NCI-H1436 (cell line): Measurements from ENCODE around the gene LDLRAD3.

Experiments
- DNase-seq: peaks from one replicate; lab custom pipeline; 2025; lab: John Stamatoyannopoulos, UW

LDLRAD3 gene

DNA sequence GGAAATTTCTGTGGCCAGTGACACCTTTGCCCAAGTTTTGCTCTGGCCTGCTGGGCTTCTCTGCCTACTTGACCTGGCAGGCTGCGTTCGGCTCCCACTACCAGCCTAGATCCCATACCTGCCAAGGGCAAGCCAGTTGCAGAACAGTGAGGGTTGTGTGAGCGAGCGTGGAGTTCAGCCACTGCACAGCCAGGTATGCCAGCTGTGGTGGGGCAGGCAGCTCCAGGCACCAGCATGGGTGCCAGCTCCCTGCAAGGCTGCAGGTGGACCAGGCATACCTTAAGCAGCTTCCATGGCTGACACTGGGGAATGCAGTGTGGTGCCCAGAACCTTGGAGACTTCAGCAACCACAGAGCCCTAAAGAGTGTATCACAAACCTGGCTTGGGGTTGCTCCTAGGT lies 133.5 kb downstream of the LDLRAD3 start:
- DNase-seq, result no peak

DNA sequence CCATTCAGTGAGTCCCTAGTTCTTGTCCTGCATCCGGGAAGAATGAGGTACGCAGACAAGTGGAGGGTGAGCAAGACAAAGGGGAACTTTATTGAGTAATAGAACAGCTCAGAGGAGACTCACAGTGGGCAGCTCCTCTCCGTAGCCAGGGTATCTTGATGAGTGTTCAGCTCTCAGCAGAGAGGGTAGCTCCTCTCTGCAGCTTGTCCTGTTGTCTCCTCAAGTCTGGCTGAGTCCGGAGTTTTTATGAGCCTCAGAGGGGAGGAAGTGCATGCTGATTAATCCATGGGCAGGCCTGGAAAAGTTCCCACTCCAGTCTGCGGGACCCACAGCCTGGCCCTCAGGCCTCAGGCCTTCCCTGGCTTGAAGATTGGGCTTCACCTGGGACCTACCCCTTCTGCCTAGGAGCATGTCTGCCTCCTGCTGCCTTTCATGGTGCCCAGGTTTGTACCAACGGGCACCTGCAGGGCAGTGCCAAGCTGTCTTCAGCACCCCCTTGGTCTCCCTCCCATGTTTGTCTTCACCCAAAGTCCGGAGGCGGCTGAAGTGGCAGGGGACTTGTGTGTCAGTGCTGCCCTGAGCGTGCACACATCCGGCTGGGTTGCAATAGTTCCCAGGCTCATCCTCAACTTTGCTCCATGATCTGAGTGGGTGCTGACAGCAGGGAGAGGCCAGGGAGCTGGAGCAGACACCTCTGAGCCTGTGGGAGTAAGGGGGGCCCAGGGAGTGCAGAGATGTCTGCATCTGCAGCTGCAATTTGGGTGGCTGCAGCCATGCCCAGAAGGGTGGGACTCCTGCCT lies 134.2 kb downstream of the LDLRAD3 start:
- DNase-seq, result no peak

DNA sequence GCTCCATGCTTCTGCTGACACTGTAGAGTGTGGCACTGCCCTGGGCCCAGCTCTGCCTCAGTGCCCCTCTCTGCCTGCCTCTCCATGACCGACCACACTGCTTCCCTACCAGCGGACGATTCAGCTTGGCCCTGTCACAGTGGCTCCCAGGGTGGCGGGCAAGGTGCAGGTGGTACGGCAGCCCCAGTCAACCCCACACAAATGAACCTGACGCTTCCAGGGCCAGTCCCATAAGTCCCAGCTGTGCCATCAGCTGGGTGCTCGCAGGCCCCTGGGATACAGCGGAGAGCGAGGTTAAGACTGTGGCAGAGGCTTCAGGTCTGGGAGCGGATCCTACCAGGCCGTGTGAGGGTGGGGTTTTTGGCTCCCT lies 134.8 kb downstream of the LDLRAD3 start:
- DNase-seq, result no peak

DNA sequence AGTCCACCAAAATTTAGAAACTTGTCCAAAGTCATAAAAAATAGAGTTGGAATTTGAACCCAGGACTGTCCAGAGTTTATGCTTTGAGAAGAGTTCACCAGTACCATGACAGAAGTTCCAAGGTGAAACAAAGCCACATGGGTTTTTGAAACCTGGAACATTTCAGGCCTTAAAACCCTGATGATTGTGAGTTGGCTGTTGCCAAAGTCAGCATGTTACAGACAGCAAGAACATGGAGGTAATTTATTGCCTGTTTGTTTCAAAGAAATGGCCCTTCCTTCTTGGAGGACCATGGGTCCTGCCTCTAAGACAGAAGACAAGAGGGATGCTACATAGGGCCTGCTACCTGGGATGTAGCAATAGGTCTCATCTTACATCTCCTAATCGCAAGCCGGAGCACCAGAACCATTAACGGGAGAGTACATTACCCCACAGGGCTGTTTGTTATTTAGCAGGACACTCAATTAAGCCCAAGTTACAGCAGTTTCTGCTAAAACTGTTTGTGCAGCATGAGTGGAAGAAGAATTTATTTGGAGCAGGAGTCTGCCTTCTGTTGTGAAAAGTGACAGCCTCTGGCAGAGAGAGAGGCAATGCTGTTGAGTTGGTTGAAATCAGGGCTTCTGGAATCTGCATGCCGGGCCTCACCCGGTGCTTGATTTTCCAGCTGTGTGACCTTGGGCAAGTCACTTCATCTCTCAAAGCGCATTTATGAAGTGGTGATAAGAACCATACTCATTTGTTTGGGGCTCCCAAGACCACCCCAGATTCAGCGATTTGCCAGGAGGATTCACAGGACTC lies 136.2 kb downstream of the LDLRAD3 start:
- DNase-seq, result no peak

DNA sequence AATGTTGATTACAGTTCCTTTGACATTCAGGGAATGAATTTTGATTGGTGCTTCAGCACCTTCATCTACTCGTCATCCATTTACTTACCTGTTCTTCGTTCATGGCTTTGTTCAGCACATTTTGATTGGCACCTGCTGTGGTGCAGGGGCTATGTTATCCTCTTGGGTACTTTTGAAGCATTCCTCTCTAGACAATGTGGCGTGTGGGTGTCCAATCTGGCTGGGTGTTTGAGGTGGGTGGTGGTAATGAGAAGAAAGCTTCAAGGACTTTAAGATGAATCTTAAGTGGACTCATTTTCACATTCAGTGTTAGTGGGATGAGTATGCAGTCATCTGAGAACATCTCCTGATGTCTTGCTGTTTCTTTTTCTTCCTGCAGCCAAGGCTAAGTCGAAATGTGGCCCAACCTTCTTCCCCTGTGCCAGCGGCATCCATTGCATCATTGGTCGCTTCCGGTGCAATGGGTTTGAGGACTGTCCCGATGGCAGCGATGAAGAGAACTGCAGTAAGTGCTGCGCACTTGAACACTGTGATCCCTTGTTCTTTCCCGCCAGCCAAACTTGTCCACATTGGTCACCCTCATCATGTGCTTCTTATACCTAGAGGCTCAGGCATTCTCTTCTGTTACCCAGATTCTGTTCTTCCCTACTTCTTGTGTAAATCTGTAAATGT lies 137.5 kb downstream of the LDLRAD3 start:
- DNase-seq, result no peak

DNA sequence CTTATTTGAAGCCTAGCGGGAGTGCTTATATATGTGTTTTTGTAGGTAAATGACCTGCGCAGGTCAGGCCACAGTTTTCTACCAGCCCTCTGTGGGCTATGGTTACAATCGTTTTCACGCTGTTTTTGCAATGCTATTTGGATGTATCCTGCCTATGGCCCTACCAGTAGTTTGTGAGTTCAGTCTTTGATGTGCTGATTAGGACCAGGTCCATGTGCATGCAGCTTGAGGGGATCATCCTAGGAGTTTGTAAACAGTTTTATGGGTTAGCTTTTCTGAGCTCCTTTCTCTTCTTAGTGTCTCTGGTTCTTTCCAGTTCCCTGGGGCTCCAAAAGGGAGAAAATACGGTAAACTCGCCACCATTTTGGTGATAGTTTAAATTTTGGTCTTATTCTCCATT lies 142.5 kb downstream of the LDLRAD3 start:
- no peak for DNase-seq

DNA sequence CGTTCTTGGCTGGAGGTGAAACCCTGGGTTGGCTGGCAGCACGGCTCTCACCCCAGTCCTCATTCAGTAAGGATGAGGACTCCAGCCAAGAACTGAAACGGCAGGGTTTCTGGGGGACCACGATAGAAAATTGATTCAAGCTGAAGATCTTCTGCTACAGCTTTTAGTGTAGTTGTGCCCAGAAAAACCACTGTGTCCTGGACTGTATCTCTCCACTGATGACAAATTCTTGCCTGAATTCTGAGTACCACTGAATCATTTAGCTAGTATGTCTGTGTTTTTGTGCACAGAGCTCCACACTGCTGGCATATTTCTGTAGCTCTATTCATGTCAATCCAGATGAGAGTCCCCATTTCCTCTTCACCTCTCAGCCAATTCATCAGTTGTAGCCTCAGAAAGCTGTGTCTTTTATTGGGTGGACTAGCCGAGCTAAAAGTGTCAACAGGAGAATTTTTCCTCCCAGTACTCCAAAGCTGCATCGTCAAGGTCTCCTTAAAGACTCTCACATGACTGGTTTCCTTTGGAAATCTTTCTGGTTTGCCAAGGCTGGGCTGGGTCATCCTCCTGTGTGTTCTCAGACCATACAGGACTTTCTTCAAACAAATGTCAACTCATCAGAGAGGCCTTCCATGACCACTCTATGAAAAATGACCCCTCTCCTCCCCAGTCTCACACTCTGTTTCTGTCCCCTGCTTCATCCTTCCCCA lies 144.6 kb downstream of the LDLRAD3 start:
- no peak for DNase-seq

DNA sequence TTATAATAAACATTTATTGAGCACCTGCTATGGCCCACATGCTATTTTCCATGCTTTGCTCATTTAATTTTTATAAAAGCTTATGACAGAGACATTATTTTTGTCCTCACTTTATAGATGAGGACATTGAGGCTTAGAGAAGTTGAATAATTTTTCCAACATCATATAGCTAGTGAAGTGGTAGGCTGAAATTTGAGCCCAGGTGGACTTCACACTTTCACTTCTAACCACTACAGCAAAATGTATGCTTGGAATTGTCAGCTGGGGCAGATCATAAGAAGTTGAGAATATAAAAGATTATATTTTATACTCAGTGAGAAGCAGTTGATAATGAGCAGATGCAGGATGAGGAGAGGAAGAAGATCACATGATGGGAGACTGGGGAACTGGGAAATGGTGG lies 146.1 kb downstream of the LDLRAD3 start:
- no peak for DNase-seq

DNA sequence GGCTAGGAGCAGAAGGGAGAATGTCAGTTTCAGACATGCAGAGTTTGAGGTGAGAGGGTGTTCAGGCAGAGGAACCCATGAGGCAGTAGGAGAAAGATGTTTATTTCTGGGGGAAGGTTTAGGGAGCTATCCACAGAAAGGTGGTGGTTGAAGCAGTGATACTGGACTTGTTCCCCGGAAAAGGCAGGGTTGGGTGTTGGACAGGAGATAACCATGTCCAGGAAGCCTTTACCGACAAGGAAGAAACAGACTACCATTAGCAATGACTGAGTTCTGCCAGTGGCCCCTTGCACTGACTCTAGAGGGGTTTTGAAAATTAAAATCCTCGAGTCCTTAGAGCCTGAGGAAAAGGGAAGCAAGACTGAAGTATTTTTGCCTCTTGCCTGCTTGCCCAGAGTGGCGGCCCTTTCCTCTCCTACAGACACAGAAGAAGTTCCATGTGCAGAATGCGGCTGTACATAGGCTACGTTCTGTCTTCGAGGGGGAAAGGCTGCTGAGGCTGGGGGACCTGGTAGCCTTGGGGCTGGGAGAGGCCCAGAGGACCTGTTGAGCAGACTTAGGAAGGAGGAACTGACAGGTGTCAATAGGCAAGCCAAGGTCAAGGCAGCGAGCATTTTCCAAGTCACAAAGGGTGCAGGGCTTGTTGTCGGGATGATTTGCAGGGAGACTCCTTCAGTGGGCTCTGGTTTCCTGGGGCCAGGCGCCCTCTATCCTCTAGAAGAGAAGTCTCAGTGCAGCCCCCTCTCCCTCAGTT lies 146.7 kb downstream of the LDLRAD3 start:
- no peak for DNase-seq

DNA sequence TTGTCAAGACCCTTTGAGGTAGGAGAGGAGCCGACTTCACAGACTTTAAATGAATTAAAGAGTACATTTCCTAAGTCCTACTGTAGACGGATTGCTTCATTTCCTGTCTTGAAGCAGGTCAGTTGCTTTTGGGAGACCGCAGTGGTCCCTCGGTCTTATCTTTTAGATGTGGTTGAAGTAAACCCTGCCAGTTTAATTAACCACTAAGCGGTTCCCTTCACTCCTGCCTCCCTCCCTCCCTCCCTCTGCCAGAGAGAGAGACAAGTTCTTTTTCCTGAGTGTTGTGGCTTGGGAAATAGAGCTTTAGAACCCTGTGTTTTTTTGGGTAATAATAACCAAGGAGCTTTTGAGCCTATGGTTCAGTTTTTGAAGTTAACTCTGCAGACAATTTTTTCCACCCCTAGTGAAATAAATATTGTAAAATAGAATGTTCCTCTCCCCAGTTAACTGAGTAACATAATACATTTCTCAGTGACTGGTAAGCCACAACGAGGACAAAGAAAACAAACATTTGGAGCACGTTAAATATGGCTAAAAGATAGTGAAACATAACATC lies 147.5 kb downstream of the LDLRAD3 start:
- no peak for DNase-seq

DNA sequence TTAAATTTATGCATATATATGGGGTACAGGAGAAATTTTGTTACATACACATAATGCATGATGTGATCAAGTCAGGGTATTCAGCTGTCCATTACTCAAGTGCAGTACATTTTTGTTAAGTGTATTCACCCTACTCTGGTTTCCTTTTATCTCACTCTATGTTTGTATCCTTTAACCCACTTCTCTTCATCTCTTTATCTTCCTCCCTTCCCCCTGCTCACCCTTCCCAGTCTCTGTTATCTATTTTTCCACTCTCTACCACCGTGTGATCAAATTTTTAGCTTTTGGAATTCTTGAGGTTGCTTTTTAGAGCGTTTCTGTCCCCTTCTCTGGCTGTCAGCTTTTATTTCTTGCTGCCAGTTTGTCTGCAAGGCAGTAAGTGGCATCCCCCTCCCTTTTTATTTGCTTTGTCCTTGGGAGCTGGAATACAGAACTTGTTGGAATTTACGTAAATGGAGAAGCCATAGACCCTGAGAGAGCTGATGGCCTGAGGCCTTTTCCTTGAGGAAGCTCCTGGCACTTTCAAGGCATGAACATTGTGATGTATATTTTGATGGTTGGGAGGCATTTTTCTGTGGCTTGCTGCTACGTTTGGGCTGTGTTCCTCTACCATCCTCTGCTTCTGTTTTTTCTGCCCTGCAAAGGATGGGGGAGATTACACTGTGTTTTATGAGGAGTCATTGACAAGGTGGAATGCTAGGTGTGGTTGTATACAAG lies 148.6 kb downstream of the LDLRAD3 start:
- no peak for DNase-seq

DNA sequence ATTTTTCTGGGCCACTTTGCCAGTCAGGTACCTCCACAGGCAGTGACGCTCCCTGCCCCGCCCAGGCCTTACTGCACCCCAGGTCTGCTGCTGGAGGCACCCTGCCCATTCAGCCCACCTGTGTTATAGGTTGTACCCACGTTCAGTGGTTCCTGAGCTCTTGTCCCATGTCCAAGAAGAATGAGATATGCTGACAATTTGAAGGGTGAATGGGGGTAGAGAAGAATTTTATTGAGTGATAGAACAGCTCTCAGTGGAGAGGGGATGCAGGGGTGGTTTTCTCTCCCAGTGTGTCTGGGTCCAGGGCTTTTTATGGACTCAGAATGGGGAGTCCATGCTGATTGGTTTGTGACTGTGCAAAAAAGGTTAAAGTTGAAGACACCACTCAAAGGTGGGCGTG lies 149.7 kb downstream of the LDLRAD3 start:
- DNase-seq, result no peak

DNA sequence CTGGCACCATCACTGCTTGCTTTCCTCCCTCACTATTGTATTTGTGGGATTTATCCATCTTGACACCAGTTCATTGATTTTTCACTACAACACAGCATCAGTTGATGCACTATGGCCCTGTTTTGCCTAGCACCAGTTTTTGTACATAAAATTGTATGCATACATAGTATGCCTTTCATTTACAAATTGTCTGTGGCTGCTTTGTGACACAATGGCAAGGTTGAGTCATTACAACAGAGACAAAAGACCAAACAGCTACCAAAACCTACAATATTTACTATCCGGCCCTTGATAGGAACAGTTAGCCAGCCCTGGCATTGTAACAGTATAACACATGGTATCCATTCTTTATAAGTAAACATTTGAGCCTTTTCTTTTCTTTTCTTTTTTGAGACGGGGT lies 150.3 kb downstream of the LDLRAD3 start:
- no peak for DNase-seq

DNA sequence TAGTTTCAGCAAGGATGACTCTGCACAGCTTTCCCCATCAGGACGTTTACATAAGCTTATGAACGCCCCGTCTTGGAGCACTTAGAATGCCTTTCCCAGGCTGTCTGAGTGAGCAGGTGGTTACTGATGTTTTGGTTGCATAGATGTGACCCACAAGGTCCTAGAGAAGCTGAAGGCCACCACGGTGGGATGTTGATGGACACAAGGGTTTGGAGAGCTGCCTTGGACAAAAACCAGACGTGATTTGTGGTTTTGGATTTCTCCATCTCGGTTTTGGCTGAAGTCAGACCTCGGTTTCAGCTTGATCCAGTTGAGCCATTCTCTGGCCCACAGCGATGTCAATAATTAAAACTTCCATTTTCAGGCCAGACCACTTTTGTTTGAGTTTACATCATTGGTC lies 151.9 kb downstream of the LDLRAD3 start:
- DNase-seq, result no peak

DNA sequence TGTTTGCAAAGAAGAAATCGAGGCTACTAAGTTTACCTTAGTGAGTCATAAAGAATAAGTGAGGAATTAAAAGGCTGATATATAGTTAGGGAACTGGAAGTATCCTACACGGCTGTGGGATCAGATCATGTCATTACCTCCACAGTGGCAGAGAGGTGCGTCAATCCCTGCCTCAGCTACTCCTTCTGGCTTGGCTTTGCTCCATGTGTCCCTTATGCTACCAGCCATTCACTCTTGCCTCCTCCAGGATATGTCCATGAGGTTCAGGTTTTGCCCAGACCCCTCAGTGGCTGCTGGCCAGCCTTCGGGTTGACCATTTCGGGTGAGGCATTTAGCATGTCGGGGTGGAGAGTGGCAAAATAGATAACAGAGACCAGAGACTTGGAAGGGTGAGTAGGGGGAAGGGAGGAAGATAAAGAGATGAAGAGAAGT lies 153.4 kb downstream of the LDLRAD3 start:
- no peak for DNase-seq

DNA sequence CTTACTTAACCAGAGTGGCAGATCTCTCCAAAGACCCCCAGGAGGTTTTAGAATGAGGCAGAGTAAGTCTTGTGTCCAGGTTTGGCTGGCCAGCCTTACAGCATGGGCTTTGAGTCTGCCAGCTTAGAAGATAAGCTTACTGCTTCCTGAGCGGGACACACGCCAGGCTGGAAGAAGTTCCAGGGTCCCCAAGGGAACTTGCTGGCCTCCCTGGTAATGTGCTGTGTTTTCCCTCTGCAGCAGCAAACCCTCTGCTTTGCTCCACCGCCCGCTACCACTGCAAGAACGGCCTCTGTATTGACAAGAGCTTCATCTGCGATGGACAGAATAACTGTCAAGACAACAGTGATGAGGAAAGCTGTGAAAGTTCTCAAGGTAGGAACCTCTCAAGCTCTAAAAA lies 154.2 kb downstream of the LDLRAD3 start:
- DNase-seq, result no peak

DNA sequence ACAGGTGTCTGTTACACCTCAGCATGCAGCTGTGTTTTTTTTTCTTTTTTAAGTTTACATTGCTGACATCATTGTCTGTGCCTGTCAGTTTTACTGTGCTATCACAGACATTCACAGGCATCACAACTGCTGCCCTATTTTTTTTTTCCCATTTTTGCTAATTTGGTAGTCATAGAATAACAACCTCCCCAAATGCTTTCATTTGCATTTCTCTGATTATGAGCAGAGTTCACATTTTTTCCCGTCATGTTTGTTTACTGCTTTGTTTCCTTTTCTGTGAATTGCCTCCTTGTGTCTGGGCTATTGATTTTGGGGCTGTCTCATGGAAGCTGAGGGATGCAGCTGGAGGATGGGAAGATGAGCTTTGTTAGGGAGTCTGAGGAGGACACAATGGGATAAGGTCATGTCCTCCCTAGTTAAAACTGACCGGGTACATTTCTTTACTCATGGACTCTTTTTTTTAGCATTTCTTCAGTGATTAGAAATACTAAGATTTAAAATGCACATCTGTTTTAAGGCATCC lies 155.1 kb downstream of the LDLRAD3 start:
- no peak for DNase-seq

DNA sequence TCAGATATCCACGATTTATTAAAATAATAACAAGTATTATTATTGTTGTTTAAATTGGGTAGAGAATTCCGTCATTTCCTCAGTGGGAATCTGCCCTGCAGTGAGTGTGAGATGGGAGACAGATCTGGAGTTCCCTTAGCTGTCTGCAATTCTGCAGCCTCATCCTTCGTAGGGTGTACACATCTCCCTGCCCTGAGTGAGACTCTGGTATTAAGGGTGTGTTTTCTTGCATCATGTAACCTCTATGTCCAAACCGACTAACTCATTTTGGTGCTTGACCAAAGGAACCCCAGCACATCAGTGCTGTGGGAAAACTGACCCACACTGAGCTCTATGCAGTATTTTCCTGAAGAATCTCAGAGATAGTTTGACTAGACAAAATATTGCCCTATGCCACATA lies 157.6 kb downstream of the LDLRAD3 start:
- no peak for DNase-seq

DNA sequence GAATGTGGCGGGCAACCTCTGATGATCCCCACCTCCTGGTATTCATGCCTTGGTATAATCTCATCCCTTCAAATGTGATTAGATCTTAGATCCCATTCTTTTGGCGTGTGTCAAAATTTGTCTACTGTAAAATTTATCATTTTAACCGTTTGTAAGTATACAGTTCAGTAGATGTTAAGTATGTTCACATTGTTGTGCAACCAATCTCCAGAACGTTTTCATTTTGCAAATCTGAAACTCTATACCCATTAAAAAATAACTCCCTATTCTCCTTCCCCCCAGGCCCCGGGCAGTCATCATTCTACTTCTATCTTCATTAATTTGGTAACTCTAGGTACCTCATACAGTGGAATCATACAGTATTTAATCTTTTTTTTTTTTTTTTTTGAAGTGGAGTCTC lies 159.0 kb downstream of the LDLRAD3 start:
- DNase-seq, result no peak

DNA sequence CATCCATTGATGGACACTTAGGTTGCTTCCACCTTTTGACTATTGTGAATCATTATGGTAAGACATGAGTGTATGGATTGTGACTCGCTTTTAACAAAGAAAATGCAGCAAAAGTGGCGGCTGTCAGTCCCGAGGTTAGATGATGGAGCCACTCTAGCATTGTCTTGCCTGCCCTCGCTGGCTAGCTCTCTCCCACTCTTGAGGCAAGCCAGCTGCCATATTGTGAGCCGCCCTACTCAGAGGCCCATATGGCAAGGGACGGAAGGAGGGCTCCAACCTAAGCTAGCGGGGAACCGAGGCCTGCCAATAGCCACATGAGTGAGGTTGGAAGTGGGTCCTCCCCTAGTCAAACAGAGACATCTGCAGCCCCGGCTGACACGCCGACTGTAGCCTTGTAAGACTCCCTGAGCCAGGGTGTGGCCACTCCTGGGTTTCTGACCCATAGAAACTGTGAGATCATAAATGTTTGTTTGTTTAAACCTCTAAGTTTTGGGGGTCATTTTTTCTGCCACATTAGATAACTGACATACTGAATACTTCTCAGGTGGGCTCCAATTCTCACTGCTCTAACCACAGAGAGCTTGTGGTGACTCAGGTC lies 160.2 kb downstream of the LDLRAD3 start:
- DNase-seq, result no peak
